Amygdala (tissue), 56 donors: ENCODE results near the gene RBMS1.
"Not testable (repeated sequence)": the region's sequence is repeated elsewhere in the genome, so short reads cannot be mapped to it uniquely, and the experiment has no call there.

ENCODE experiments used
- DNase-seq, 56 donors: peaks; one replicate each; lab custom pipeline; 2025; lab: John Stamatoyannopoulos, UW

The RBMS1 gene

DNA sequence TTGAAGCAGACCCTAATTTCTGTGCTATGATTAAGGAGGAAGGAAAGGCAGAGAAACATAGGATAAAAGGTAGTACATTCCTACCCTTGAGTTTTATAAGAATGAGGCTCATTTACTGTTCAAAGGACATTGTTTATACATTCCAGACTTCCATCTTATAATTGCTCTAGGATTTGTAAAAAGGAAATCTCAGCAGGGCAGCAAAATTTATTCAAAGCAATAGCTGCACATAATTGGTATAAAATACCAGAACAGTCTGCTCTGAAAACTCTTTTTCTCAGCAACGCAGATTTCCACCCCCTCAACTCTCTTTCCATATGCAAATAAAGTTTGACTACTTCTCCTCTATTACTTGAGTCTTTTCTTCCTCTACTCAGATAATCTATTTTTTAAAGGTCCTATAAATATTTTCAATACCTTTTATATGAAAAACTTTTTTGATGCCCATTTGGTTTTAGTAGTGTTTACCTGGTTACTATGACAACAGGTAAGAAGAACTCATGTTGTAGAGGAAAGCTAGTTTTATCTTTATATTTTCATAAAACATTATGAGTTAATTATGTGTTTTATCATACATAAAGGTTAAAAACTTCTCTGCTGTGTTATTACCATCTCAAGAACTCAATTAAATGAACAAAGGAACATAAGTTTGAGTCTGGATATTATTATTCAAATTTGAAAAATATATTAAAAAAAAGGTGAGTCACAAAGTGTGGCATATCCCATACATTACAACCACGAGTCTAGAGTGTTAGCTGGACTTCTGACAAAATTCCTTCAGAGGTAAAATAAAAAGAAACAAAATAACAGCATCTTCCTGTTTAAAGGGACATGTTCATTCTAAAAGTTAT is 19.9 kb downstream of the RBMS1 start:
- no peak for DNase-seq

DNA sequence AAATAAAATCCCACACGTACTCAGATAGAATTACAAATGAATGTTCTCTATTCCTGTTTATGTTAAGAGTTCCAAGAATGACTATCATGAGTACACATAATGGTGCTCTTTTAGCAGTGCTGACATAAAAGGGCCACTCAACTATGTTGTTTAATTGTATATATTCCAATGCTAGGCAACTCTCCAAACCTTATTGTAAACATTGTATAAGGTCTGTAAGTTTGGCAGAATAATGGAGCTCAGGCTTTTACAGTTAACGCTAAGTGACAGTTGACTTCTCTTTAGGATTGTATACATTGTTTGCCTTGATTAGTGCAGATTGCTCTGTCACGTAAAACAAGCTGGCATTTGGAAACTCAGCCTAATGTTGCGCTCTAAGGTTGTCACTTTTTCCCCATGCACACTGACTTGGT is 20.8 kb downstream of the RBMS1 start:
- no peak for DNase-seq

DNA sequence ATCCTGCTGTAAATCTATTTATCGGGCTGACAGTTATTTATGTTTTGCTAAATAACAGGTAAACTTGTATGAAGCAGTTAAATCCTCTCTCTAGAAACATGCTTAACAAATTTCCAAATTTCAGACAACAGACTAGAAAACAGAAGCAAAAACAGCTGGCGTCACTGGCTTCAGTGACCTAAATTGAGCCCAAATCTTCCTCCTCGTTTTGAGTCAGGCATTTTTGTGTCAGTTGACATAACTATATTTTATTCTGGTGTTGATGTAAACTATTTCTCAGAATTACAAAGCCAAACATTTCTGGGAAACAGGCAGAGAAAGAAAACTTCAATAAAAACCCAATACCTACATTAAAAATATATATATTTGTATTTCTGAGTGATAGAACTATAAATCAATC is 21.7 kb downstream of the RBMS1 start:
- DNase-seq, result no peak

DNA sequence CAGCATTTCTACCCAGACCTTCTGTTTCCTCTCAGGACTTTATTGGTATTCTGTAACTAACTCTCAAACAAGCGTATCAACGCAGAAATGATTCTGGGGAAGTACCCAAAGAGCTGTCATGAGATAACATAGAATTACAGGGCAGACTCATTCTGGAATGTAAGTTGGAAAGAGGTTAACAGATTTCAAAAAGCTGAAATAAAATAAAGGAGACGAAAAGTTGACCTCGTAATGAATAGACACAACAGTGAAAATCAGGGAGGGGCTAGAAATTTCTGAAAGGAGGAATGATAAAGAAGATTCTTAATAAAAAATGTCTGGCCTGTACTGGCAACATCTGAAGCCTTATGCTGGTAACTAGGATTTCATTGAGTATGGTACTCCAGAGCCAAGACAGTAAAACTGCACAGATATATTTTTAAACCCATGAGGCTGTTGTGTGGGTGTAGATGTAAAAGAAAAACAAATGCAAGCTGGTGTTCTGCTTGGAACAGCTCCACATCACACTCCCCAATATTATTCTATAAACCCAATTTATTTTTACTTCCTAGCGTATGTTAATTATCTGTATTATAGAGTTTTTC is 23.9 kb downstream of the RBMS1 start:
- no peak for DNase-seq

DNA sequence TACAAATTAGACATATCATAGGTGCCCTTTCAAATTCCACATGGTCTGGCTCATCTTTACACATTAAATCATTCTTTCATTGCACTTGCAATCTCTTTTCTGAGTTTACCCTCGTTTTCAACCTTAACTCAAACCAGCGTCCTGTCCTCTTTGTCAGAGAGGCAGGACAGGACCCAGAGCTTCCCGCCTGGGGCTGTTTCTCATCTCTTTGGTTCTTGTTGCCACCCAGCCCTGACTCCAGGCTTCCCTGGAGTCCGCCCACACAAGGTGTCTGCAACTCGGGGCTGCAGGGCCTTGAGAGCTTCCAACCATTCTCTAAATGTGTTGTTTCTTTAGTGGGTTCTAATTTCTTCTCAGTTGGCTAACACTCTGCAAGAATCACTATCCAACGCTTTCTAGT is 24.4 kb downstream of the RBMS1 start:
- no peak for DNase-seq

DNA sequence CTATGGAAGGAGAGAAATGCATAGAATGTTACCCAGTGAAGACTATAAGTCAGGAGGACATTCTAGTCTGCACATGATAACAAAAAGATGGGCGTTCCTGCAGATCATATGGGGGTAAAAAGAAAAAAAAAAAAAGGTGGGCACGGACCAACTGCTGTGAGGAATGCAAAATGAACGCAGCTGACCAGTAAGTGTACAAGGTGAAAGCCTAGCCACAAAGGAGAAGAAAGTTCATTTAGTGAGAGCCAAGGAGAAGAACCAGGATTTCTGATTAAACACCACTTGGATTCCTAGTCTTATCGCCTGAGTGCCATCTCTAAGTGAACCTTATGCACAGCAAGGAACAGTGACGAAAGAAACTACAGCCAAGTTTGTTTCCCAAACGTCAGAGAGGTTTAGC is 26.5 kb downstream of the RBMS1 start:
- DNase-seq, result no peak

DNA sequence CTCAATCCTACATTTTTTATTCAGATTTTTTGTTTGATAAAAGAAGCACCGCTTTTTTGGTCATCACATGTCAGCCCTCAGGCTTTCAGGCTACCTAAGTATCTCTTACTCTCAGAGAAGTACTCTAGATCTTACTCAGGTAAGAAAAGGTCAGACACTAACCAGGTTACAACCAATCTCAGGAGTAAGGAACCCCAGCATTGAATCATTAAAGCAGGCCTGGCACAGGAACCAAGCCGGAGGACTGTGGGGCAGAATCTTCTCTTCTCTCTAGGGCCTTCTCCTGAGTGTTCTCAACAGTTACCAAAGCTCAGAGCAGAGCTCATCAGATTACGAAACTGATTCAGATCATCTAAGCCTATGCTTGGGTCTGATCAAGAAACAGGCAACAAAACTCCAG is 28.2 kb downstream of the RBMS1 start:
- DNase-seq, result no peak

DNA sequence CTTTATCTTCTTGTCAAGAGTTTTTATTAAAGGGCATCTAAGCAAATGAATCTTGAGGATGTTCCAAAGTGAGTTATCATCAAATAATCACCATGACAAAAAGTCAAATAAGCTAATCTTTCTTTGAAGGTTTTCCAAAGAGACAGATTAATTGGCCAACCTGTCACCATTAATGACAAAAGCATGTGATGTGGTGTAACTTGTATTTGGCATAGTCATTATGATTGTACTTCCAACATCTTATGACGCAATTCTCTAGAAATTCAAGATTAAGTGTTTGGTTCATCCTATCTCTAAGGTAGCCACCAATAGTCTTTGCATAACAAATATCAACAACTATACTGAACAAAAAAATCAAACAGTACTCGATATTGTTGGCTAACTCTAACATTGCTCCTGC is 28.6 kb downstream of the RBMS1 start:
- no peak for DNase-seq

DNA sequence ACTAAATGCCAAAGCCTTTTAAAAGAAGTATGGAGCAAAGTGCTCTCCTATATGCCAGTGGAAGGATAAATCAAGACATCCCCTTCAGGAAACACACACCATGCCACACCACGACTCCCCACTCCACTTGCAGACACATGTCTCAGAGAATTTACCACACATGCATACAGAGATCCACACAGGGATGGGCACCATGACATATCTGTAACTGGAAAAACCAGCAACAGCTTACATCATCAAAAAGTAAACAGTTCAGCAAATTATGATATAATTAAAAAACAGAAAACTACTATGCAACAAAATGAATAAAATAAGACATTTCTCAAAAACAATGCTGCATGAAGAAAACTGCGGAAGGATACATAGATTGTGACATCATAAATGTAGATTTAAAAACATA is 29.6 kb downstream of the RBMS1 start:
- DNase-seq, result no peak

DNA sequence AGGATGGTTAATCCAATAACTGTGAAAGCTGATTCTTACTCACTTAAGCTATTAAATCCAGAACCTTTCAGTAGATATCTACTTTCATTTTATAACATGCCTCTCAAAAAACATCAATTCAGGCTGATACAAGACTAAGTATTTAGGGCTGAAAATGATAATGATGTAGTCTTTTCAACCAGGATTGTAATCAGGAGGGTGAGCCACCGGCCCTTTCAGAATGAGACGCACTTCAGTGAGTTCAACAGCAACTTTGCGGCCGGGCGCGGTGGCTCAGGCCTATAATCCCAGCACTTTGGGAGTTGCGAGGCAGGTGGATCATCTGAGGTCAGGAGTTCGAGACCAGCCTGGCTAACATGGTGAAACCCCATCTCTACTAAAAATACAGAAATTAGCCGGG is 30.4 kb downstream of the RBMS1 start:
- DNase-seq, result no peak

DNA sequence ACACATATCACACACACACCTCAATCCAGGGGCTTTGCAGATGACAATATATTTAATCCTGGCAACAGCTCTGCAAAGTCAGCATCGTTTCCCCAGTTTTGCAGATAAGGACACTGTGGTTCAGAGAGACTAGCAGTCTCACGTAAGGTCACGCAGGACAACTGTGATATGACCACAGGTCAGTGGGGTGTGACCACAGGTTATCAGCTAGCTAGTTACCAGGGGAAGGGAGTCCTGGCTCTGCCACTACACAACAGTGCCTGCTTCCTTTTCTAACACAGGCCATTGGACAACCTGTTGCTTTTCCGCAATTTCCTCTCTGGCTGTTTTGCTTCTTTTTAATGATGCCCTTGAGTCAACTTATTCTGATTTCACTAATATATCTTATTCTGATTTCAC is 33.3 kb downstream of the RBMS1 start:
- no peak for DNase-seq

DNA sequence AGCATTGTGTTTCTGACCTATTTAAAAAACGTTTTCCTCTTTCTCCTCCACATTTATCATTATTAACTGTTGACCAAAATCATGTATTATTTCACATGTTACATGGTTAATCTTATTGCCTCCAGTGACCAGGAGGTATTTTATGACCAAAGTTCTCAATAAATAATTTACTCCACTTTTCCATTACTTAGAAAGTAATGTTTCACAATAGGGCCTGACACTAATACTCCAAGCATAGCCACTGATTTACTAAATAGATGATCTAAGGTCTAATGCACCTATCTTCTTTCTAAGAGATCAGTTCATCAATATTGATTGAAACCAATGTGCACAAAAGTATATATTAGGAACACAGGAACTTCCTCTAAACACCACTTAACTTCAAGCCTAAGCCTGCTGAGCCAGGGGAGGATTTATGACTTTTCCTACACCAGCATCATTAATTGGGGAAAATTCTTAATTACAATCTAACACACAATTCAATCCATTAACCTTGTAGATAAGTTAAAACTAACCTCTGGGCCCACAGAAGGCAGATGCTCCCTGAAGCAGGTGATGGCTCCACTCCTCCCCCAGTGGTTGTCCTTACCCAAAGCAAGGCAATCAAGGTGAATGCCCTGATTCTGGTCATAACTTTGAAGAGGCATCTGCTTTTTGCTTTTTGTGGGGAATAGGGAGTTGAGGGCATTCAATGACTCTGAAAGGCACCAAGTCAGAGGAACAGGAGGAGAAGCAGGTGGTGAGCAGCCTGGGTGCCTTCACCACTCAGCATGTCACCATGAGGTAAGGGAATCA is 33.9 kb downstream of the RBMS1 start:
- DNase-seq, result no peak

DNA sequence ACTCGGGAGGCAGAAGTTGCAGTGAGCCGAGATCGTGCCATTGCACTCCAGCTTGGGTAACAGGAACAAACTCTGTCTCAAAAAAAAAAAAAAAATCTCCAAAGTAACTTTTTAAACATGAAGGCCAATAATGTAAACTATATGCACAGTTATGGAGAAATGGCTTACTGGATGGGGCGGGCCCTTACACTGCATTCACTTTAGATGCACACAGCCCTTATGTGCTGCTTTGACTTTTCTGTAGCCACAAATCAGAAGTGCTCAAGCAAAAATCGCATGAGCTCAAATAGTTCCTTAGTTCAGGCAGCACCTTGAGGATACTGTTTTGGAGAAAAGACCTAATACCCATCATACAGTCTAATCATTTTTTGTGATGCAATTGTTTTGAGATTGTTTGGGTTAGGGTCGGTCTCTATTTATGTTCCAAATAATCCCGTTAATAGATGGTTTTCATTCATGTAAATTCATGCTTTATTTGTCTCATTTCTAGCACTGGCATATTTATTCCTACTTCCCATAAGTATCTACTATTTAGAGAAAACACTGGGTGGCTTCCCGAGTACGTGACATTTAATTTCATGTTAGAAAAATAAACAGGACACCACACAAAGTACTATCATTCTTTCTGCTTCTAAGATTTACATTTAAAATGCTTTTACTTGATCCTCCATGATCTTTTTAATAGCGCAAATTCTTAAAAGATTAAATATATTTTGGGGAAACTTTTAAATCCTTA is 34.7 kb downstream of the RBMS1 start:
- no peak for DNase-seq

DNA sequence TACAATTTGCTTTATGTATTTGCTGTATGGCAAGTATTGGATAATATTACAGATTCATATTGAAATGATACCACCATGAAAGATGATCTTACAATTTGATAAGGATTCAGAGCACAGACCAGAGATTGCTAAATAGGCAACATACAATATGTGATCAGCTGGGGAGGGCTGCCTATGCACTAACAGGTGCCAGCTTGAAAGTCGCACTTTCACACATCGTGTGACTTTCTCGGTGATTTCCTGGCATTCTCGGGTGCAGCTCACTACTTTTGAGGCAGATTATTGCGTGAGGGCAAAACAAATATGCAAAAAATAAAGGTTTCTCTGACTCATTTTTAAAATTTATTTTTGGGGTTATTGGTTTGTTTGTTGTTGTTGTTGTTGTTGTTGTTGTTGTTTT is 36.0 kb downstream of the RBMS1 start:
- no peak for DNase-seq

DNA sequence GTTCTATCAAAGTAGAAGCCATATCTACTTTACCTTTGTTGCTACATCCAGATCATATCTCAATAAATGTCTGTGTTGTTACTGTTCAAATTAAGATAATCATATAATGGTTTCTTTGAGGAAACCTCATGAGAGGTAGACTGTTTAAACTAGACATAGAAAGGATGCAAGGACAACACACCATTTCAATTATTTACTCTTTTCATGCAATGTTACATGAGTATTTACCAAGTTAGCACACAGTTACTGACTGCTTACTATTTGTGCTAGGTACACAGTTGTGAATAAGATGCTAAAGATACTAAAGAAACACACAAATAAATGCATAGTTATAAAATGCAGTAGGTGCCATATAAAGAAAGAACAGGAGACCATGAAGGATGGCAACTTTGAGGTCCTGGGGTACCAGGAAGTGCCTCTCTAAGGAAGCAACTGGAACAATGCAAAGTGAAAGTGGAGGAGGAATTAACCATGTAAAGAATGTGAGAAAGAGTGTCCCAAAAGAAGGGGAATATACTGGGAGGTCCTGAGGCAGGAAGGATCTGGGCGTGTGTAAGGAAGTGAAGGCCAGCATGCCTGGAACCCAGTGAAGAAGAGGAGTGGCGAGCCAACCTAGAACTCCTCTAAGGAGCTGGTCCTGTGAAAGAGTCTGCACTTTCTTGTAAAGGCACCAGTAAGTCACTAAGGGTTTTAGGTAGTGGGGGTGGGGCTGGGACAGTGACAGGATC is 39.4 kb downstream of the RBMS1 start:
- DNase-seq, result no peak

DNA sequence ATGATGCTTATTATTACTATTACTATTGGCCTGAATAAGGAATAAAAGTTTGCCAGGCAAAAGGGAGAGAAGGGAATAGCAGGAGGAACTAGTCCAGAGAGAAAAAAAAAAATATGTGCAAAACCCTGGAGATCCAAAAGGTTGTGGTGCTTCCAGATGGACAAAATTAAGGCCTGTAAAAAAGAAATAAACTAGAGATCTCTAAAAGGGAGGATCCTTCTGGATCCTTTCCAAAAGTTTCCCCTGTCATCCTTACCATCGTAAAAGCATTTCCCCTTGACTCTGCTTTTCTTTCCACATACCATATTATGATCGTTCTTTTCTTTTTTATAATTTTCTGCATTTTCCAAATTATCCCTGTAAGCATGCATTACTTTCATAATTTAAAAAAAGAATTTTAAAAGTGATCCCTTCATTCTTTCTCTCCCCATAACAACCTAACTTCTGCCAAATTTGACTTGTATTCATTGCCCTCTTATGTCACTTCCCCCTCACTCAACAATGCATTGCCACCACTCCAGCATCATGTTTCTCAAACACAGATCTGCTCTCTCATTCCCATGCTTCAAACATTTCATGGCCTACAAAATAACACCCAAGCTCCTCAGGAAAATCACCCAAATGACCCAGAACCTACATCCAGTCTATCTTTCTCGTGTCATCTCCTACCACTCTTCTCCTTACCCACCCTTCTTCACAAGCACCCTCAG is 40.3 kb downstream of the RBMS1 start:
- no peak for DNase-seq

DNA sequence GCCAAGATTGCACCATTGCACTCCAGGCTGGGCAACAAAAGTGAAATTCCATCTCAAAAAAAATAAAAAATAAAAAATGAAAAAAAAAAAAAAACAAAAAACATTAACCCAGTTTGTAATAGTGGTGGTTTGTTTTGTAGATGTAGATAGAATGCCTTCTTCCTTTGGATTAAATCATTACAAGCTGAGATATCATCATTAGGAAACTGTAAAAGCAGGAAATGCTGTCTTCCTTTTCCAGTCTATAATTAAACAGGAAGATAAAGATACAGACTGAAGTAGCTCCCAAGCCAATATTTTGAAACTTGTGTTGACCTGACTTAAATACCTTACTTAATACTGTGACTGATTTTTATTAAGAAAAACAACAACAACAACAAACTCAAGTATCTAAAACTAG is 43.1 kb downstream of the RBMS1 start:
- DNase-seq, result no peak

DNA sequence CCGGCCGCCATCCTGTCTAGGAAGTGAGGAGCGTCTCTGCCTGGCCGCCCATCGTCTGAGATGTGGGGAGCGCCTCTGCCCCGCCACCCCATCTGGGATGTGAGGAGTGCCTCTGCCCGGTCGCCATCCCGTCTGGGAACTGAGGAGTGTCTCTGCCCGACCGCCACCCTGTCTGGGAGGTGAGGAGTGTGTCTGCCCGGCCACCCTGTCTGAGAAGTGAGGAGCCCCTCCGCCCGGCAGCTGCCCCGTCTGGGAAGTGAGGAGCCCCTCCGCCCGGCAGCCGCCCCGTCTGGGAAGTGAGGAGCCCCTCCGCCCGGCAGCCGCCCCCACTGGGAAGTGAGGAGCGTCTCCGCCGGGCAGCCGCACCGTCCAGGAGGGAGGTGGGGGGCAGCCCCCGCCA is 44.8 kb downstream of the RBMS1 start:
- not testable (repeated sequence) for DNase-seq

DNA sequence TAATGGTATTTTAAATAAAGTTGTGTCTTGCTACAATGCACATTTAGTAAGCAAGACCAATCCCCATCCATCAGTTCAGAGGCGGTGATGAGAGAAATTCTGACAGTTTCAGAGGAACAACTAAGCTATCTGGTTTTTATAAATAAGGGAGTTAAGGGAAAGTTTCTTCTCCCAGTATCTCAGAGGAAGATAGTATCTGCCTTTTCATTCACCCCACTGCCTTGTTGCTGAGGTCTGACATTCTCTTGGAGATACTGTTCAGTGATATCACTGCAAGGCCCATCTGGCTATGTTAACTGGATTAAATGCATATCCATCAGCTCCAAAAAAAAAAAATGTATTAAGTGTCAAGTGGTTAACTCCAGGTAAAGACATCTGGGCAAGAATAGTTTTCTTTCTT is 47.9 kb downstream of the RBMS1 start:
- no peak for DNase-seq

DNA sequence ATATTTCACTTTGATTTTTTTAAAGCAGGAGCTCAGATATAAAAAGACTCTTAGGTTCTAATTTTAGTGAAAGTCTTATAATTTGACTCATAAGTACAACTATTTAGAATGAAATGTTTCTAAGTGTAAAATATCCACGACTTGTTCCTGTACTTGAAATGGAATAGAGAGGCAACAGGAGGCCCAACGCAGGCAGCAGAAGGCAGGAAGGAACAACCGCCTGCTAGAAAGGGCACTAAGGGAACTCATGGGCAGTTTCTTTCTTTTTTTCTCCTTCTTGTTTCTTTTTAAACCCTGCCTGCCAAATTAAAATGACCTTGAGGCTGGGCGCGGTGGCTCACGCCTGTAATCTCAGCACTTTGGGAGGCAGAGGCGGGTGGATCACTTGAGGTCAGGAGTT is 51.0 kb downstream of the RBMS1 start:
- DNase-seq, result no peak
